K562 (cell line): ENCODE data around the gene POMT2. TPM values are rescaled to one million over a fixed set of nuclear protein-coding genes. Genes with fewer than 3 reads are reported as not detected.

ENCODE experiments used
- ATAC-seq: fragments of 200-7000 bp; cut with Tn5 transposase; 3 replicates; pipeline ENCODE4 v1.9.1; 2020; ENCODE audit warnings: moderate library complexity
- BruUV-seq: library from RNA; stranded (reverse); fragments of 400-500 nt; replicated peaks from 2 replicates; lab custom pipeline; 2021; lab: Mats Ljungman, UMichigan
- CTCF ChIA-PET: fragments of 300-600 bp; formaldehyde crosslinking; extraction: SDS; loops from one replicate; lab custom pipeline; 2021; ENCODE audit warnings: low intra/inter-chr PET ratio; lab: Yijun Ruan, JAX
- POLR2A ChIA-PET: fragments of 300-600, 350-650 bp; sonication (Branson Sonifier 250); formaldehyde crosslinking; extraction: SDS; loops from one replicate; lab custom pipeline; 2021; ENCODE audit warnings: antibody characterized with exemption, inconsistent platforms; lab: Yijun Ruan, JAX
- DNase-seq, 4 experiments: peaks; one replicate each; pipeline versions ENCODE4 v3.0.0 to v3.0.0-alpha.2; 2011 to 2018; ENCODE audit warnings: low spot score in 3 of 4, mixed read lengths in 3 of 4; ENCODE audit errors: extremely low read depth in 1 of 4
- FAIRE-seq: peaks from 2 replicates; lab custom pipeline; 2011; peaks lifted over from hg19 to GRCh38; lab: Jason Lieb, UNC
- H2AFZ ChIP-seq: 2 replicates; pipeline ENCODE4 v1.6.0; 2011; ENCODE audit warnings: low read depth, low read length, control low read depth, inconsistent platforms
- H3K27ac ChIP-seq: fragments of 200-600 bp; 3 replicates; pipeline ENCODE4 v1.8.0; 2011; ENCODE audit warnings: low read depth, mild to moderate bottlenecking, control low read depth, inconsistent platforms, low read length, moderate library complexity, mixed read lengths; ENCODE audit errors: extremely low read depth
- H3K27me3 ChIP-seq, 2 experiments: fragments of 300-600 bp in 1 of 2; 2 replicates in 1 of 2; 3 replicates in 1 of 2; pipeline versions ENCODE4 v1.6.0 to v1.8.0; 2011; ENCODE audit warnings: inconsistent platforms in 2 of 2, low read length in 2 of 2, mild to moderate bottlenecking in 1 of 2, mixed read lengths in 1 of 2, moderate library complexity in 1 of 2; ENCODE audit not compliant: control insufficient read depth in 2 of 2, insufficient read depth in 2 of 2
- H3K36me3 ChIP-seq: fragments of 300-600 bp; 3 replicates; pipeline ENCODE4 v1.8.0; 2011; ENCODE audit warnings: mild to moderate bottlenecking, low read length, inconsistent platforms; ENCODE audit not compliant: control insufficient read depth, insufficient read depth
- H3K4me1 ChIP-seq, 2 experiments: fragments of 200-600 bp in 1 of 2; replicated peaks in 1 of 2; 2 replicates in 1 of 2; 3 replicates in 1 of 2; pipeline versions ENCODE4 v1.5.1 to v1.8.0; 2011; ENCODE audit warnings: inconsistent platforms in 2 of 2, low read length in 2 of 2, mild to moderate bottlenecking in 1 of 2, mixed read lengths in 1 of 2, moderate library complexity in 1 of 2; ENCODE audit not compliant: control insufficient read depth in 2 of 2, insufficient read depth in 2 of 2
- H3K4me2 ChIP-seq: 2 replicates; pipeline ENCODE4 v1.6.1; 2011; ENCODE audit warnings: low read length, control low read depth, inconsistent platforms, mixed read lengths; ENCODE audit not compliant: insufficient read depth
- H3K4me3 ChIP-seq: fragments of 200-600 bp; sonication (generic), shearing (Covaris generic); 2 replicates; pipeline ENCODE4 v1.5.1; 2016; ENCODE audit warnings: control low read depth, inconsistent platforms
- H3K79me2 ChIP-seq: fragments of 200-600 bp; 3 replicates; pipeline ENCODE4 v1.8.0; 2011; ENCODE audit warnings: low read length, inconsistent platforms; ENCODE audit not compliant: control insufficient read depth, insufficient read depth
- H3K9ac ChIP-seq, 2 experiments: 2 replicates each; pipeline versions ENCODE4 v1.6.0 to v1.6.1; 2011; ENCODE audit warnings: low read depth in 2 of 2, low read length in 2 of 2, control low read depth in 1 of 2, inconsistent platforms in 1 of 2, mild to moderate bottlenecking in 1 of 2, mixed read lengths in 1 of 2; ENCODE audit not compliant: insufficient read depth in 1 of 2
- H3K9me1 ChIP-seq: one replicate; pipeline ENCODE4 v1.6.0; 2011; ENCODE audit warnings: inconsistent platforms, mild to moderate bottlenecking, low read length, moderate library complexity; ENCODE audit not compliant: control insufficient read depth, insufficient read depth
- H3K9me3 ChIP-seq: replicated peaks from 2 replicates; pipeline ENCODE4 v1.5.1; 2011; ENCODE audit warnings: low read depth, low read length, inconsistent platforms; ENCODE audit not compliant: control insufficient read depth, insufficient read depth
- H4K20me1 ChIP-seq: replicated peaks from 2 replicates; pipeline ENCODE4 v1.6.1; 2011; ENCODE audit warnings: low read length, inconsistent platforms, mixed read lengths; ENCODE audit not compliant: control insufficient read depth, insufficient read depth
- LARP7 ChIP-seq: fragments of 450-650 bp; IDR thresholded peaks from 2 replicates; pipeline ENCODE4 v1.6.1; 2016
- NR4A1 ChIP-seq, 2 experiments: fragments of 250-450 bp in 1 of 2; fragments of 450-650 bp in 1 of 2; sonication (Bioruptor Pico) in 1 of 2; IDR thresholded peaks; 2 replicates each; pipeline versions ENCODE4 v1.4.0 to v1.6.1; 2016 to 2020; ENCODE audit warnings: mild to moderate bottlenecking in 2 of 2, missing compliant biosample characterization in 1 of 2, missing genetic modification characterization in 1 of 2, moderate library complexity in 1 of 2
- WGBS: fragments of 100-300 bp; shearing (Covaris generic); methylation state at CpG from one replicate; pipeline ENCODE4 v1.1.6; 2016; ENCODE audit warnings: low coverage, mixed read lengths; ENCODE audit not compliant: insufficient coverage; ENCODE audit errors: missing lambda C conversion rate; 5-methylcytosine and 5-hydroxymethylcytosine counted together
- in situ Hi-C: fragments of 300-500 bp; cut with MboI; formaldehyde crosslinking; loops from 4 replicates; pipeline ENCODE4 v1.15.0; 2018; ENCODE audit warnings: inconsistent platforms, mixed read lengths
- intact Hi-C: fragments of 100-400 bp; cut with micrococcal nuclease; formaldehyde crosslinking; loops from 2 replicates; pipeline ENCODE4 v1.14.2; 2022
- polyA plus RNA-seq, 8 experiments: library from polyadenylated mRNA; depleted of rRNA in 4 of 8; stranded (reverse) in 5 of 8; unstranded in 3 of 8; fragments of >200 nt; fragmentation: Nextera tagmentation in 2 of 8; fragmentation: Illumina TruSeq in 1 of 8; extraction: Ambion mirVana in 2 of 8; extraction: Trizol in 1 of 8; gene quantifications; 2 replicates each; pipeline versions ENCODE4 v1.2.1 to v1.2.3, GENCODE V29; 2011 to 2014; ENCODE audit warnings: inconsistent platforms in 1 of 8, missing spikeins in 1 of 8
- total RNA-seq, 7 experiments: library from RNA; depleted of rRNA in 6 of 7; stranded (reverse); fragments of >200 nt in 6 of 7; fragmentation: Illumina TruSeq in 2 of 7; extraction: Trizol in 2 of 7; gene quantifications; 2 replicates each; pipeline versions ENCODE4 v1.2.1 to v1.2.3, GENCODE V29; 2011 to 2021; ENCODE audit warnings: low replicate concordance in 1 of 7
- TF ChIP-seq, protein P1 (sequence below), 3 experiments: IDR thresholded peaks in 2 of 3; conservative IDR thresholded peaks in 1 of 3; 2 replicates each; pipeline ENCODE4 v1.5.1; 2011 to 2012; ENCODE audit warnings: low read length in 3 of 3, mild to moderate bottlenecking in 3 of 3, control low read depth in 2 of 3, improper control_type of control experiment in 1 of 3, inconsistent platforms in 1 of 3, low read depth in 1 of 3, mixed read lengths in 1 of 3, moderate library complexity in 1 of 3; ENCODE audit not compliant: insufficient read depth in 2 of 3
- TF ChIP-seq, protein P2 (sequence below): fragments of 450-650 bp; IDR thresholded peaks from 2 replicates; pipeline ENCODE4 v1.6.1; 2016; ENCODE audit warnings: antibody characterized with exemption
- TF ChIP-seq, protein P3 (sequence below): sonication (generic); formaldehyde crosslinking; IDR thresholded peaks from 2 replicates; pipeline ENCODE4 v1.8.0; 2023; ENCODE audit warnings: missing genetic modification reagents, mild to moderate bottlenecking, borderline replicate concordance

Gene POMT2
- total and polyA plus RNA-seq, 9 of the 15 experiments (the other 6 are each of a cell fraction or from before 2014, with no cell fraction given): 0.39 to 16.6 (median 7.8) TPM

DNA sequence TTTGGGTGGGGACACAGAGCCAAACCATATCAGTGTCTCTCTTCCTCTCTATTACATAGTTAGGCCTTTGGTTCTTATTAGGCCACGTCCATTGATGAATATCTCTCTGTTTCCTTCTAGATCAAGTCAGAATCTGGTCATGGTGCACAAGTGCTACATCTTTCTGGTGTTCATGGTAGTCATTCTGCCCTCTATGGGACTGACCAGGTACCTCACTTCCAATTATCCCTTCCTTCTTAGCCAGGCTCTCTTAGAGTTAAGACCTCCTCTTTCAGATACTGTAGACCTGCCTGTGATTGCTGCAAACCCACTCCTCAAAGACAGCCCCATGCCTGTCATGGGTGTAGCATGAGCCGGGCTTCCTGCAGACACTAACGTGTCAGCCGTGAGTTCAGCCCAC, 74.9 kb downstream of the POMT2 start:
- Histone ChIP-seq H3K79me2 (no peaks in the 10 kb centered on the region), H3K4me3 (no peak overlapping the region), H3K27me3 (peaks cover 0 to 22% of the 10 kb centered on the region in 2 experiments; a peak in 1 of 5 replicates), H3K4me1 (no peaks in the 10 kb centered on the region), H3K4me2 (no peak overlapping the region), H2AFZ (no peak overlapping the region), H4K20me1 (peaks cover 5% of the 10 kb centered on the region; the same call in 1 of the 2 replicates), H3K9me3 (no peaks in the 10 kb centered on the region), H3K36me3 (no peaks in the 10 kb centered on the region), H3K9ac (no peak overlapping the region), H3K27ac (no peak overlapping the region), H3K9me1 (no peaks in the 10 kb centered on the region)
- in situ Hi-C loops: no loop called here
- TF ChIP-seq LARP7 (no peak), NR4A1 (CRISPR knock-in tag; IDR thresholded peaks at IDR 0.05) (no peak), NR4A1 (tag; IDR thresholded peaks at IDR 0.05) (no peak)
- TF ChIP-seq, protein P1, sequence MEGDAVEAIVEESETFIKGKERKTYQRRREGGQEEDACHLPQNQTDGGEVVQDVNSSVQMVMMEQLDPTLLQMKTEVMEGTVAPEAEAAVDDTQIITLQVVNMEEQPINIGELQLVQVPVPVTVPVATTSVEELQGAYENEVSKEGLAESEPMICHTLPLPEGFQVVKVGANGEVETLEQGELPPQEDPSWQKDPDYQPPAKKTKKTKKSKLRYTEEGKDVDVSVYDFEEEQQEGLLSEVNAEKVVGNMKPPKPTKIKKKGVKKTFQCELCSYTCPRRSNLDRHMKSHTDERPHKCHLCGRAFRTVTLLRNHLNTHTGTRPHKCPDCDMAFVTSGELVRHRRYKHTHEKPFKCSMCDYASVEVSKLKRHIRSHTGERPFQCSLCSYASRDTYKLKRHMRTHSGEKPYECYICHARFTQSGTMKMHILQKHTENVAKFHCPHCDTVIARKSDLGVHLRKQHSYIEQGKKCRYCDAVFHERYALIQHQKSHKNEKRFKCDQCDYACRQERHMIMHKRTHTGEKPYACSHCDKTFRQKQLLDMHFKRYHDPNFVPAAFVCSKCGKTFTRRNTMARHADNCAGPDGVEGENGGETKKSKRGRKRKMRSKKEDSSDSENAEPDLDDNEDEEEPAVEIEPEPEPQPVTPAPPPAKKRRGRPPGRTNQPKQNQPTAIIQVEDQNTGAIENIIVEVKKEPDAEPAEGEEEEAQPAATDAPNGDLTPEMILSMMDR (IDR thresholded peaks at IDR 0.05 in 2 of 3, conservative IDR thresholded peaks at IDR 0.05 in 1 of 3; ENCODE audit: insufficient read depth in 2 of 3, low read depth in 1 of 3, low read length in 3 of 3): peak; percentile 12 to 25 (median 22); a peak in 2 of 6 replicates
- TF ChIP-seq, protein P2, sequence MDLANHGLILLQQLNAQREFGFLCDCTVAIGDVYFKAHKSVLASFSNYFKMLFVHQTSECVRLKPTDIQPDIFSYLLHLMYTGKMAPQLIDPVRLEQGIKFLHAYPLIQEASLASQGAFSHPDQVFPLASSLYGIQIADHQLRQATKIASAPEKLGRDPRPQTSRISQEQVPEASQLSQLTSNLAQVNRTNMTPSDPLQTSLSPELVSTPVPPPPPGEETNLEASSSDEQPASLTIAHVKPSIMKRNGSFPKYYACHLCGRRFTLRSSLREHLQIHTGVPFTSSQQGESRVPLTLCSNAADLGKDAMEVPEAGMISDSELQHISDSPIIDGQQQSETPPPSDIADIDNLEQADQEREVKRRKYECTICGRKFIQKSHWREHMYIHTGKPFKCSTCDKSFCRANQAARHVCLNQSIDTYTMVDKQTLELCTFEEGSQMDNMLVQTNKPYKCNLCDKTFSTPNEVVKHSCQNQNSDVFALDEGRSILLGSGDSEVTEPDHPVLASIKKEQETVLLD: no peak
- TF ChIP-seq, protein P3, sequence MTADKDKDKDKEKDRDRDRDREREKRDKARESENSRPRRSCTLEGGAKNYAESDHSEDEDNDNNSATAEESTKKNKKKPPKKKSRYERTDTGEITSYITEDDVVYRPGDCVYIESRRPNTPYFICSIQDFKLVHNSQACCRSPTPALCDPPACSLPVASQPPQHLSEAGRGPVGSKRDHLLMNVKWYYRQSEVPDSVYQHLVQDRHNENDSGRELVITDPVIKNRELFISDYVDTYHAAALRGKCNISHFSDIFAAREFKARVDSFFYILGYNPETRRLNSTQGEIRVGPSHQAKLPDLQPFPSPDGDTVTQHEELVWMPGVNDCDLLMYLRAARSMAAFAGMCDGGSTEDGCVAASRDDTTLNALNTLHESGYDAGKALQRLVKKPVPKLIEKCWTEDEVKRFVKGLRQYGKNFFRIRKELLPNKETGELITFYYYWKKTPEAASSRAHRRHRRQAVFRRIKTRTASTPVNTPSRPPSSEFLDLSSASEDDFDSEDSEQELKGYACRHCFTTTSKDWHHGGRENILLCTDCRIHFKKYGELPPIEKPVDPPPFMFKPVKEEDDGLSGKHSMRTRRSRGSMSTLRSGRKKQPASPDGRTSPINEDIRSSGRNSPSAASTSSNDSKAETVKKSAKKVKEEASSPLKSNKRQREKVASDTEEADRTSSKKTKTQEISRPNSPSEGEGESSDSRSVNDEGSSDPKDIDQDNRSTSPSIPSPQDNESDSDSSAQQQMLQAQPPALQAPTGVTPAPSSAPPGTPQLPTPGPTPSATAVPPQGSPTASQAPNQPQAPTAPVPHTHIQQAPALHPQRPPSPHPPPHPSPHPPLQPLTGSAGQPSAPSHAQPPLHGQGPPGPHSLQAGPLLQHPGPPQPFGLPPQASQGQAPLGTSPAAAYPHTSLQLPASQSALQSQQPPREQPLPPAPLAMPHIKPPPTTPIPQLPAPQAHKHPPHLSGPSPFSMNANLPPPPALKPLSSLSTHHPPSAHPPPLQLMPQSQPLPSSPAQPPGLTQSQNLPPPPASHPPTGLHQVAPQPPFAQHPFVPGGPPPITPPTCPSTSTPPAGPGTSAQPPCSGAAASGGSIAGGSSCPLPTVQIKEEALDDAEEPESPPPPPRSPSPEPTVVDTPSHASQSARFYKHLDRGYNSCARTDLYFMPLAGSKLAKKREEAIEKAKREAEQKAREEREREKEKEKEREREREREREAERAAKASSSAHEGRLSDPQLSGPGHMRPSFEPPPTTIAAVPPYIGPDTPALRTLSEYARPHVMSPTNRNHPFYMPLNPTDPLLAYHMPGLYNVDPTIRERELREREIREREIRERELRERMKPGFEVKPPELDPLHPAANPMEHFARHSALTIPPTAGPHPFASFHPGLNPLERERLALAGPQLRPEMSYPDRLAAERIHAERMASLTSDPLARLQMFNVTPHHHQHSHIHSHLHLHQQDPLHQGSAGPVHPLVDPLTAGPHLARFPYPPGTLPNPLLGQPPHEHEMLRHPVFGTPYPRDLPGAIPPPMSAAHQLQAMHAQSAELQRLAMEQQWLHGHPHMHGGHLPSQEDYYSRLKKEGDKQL: no peak
- no TSS peak for BruUV-seq
- DNase-seq (no peak), FAIRE-seq (no peak), ATAC-seq (peak; percentile 56)
- ChIA-PET POLR2A (no interaction called here), CTCF (no interaction called here)
- intact Hi-C loops: no loop called here
- 0% methylated on average over 4 of the region's 4 CpGs for WGBS
